Measurements from ENCODE around the gene STARD3. TPM values are rescaled to one million over a fixed set of nuclear protein-coding genes. Genes with fewer than 3 reads are reported as not detected.
A peak's percentile ranks its signal among the peaks of the same experiment; 100 is the strongest.

STARD3 gene
- total and polyA plus RNA-seq, 2 of the 13 experiments (the other 11 are each of a cell fraction or from before 2014, with no cell fraction given): 34.6 to 100 TPM

DNA sequence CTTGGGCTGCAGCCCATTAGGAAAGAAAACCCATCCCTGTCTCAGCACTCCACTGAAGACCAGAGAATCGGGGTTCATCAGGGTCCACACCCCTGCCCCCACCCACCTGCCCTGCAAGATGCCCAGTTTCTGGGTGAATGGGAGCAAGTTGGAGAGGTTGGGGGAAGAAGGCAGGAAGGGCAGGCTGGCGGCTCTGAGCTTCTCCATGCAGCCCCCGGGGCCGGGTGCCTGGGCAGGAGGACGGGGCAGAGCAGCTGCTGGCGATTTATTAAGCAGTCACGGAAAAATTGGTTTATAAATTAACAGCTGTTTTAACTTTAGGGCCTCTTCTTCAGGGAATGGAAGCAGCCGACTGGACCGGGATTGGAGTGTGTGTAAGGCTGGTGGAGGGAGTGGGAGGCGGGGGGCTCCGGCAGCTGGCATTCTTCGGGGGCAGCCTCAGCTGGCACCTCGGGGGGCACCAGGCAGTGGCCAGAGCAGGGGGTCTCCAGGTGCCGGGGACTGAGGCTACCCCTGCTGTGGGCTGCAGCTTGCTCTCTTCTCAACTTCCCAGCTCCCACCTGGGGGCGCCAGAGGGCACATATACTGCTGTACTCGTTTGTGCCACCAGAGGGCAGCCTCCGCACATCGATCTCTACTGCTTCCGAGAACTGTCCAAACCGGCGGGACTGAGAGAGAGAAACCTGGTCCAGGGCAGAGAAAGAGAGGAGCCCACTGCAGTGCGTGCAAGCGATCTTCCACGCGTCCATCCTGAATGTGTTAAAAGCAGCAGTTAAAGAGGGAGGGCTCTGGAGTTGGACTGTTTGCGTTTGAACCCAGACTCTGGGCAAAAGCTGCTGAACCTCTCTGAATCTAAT lies 15.2 kb upstream of the STARD3 start (continued):
- no peak for TF ChIP-seq ZNF776 (CRISPR knock-in tag; IDR thresholded peaks at IDR 0.05)
- TF ChIP-seq ZNF652 (CRISPR knock-in tag; IDR thresholded peaks at IDR 0.05; ENCODE audit: borderline replicate concordance, low read depth): no peak; the same call in 1 of the 2 replicates
- TF ChIP-seq, protein P1, sequence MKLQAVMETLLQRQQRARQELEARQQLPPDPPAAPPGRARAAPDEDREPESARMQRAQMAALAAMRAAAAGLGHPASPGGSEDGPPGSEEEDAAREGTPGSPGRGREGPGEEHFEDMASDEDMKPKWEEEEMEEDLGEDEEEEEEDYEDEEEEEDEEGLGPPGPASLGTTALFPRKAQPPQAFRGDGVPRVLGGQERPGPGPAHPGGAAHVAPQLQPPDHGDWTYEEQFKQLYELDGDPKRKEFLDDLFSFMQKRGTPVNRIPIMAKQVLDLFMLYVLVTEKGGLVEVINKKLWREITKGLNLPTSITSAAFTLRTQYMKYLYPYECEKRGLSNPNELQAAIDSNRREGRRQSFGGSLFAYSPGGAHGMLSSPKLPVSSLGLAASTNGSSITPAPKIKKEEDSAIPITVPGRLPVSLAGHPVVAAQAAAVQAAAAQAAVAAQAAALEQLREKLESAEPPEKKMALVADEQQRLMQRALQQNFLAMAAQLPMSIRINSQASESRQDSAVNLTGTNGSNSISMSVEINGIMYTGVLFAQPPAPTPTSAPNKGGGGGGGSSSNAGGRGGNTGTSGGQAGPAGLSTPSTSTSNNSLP (IDR thresholded peaks at IDR 0.05; ENCODE audit: low read depth, low read length): peak; percentile 67
- no peak for TF ChIP-seq ELF4 (CRISPR knock-in tag; IDR thresholded peaks at IDR 0.05; ENCODE audit: borderline replicate concordance)
- no peak for TF ChIP-seq KLF9 (CRISPR knock-in tag; IDR thresholded peaks at IDR 0.05; ENCODE audit: low read depth)
- no peak; the same call in 1 of the 2 replicates for TF ChIP-seq ZNF788 (CRISPR knock-in tag; IDR thresholded peaks at IDR 0.05; ENCODE audit: borderline replicate concordance)
- no peak for TF ChIP-seq MEF2D (CRISPR knock-in tag; IDR thresholded peaks at IDR 0.05)
- TF ChIP-seq ZNF883 (CRISPR knock-in tag; IDR thresholded peaks at IDR 0.05; ENCODE audit: not compliant biosample characterization): no peak
- TF ChIP-seq ZNF850 (CRISPR knock-in tag; conservative IDR thresholded peaks at IDR 0.05): 0 out of 2 replicates have a peak, but pooled peaks have one; percentile 48
- TF ChIP-seq IKZF1 (IDR thresholded peaks at IDR 0.05): no peak
- TF ChIP-seq ZNF546 (CRISPR knock-in tag; conservative IDR thresholded peaks at IDR 0.05): 0 out of 2 replicates have a peak, but pooled peaks have one; percentile 38
- TF ChIP-seq, protein P2, sequence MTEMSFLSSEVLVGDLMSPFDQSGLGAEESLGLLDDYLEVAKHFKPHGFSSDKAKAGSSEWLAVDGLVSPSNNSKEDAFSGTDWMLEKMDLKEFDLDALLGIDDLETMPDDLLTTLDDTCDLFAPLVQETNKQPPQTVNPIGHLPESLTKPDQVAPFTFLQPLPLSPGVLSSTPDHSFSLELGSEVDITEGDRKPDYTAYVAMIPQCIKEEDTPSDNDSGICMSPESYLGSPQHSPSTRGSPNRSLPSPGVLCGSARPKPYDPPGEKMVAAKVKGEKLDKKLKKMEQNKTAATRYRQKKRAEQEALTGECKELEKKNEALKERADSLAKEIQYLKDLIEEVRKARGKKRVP (CRISPR knock-in tag; IDR thresholded peaks at IDR 0.05): no peak
- TF ChIP-seq ZNF749 (CRISPR knock-in tag; IDR thresholded peaks at IDR 0.05; ENCODE audit: borderline replicate concordance): no peak
- no peak for TF ChIP-seq MAFK (conservative IDR thresholded peaks at IDR 0.05 in 1 of 2, IDR thresholded peaks at IDR 0.05 in 1 of 2; ENCODE audit: low read length in 2 of 2)
- TF ChIP-seq, protein P3, sequence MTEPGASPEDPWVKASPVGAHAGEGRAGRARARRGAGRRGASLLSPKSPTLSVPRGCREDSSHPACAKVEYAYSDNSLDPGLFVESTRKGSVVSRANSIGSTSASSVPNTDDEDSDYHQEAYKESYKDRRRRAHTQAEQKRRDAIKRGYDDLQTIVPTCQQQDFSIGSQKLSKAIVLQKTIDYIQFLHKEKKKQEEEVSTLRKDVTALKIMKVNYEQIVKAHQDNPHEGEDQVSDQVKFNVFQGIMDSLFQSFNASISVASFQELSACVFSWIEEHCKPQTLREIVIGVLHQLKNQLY (CRISPR knock-in tag; IDR thresholded peaks at IDR 0.05): 0 out of 2 replicates have a peak, but pooled peaks have one; percentile 33
- no peak for TF ChIP-seq ZNF44 (CRISPR knock-in tag; IDR thresholded peaks at IDR 0.05)
- TF ChIP-seq ZNF12 (CRISPR knock-in tag; IDR thresholded peaks at IDR 0.05): peak; percentile 48; the same call in 1 of the 2 replicates
- TF ChIP-seq, protein P4, sequence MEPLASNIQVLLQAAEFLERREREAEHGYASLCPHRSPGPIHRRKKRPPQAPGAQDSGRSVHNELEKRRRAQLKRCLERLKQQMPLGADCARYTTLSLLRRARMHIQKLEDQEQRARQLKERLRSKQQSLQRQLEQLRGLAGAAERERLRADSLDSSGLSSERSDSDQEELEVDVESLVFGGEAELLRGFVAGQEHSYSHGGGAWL (CRISPR knock-in tag; IDR thresholded peaks at IDR 0.05): peak; percentile 39; the same call in 1 of the 2 replicates
- TF ChIP-seq SRSF1 (optimal IDR thresholded peaks at IDR 0.05; ENCODE audit: low read depth, low read length): no peak
- TF ChIP-seq, protein P5, sequence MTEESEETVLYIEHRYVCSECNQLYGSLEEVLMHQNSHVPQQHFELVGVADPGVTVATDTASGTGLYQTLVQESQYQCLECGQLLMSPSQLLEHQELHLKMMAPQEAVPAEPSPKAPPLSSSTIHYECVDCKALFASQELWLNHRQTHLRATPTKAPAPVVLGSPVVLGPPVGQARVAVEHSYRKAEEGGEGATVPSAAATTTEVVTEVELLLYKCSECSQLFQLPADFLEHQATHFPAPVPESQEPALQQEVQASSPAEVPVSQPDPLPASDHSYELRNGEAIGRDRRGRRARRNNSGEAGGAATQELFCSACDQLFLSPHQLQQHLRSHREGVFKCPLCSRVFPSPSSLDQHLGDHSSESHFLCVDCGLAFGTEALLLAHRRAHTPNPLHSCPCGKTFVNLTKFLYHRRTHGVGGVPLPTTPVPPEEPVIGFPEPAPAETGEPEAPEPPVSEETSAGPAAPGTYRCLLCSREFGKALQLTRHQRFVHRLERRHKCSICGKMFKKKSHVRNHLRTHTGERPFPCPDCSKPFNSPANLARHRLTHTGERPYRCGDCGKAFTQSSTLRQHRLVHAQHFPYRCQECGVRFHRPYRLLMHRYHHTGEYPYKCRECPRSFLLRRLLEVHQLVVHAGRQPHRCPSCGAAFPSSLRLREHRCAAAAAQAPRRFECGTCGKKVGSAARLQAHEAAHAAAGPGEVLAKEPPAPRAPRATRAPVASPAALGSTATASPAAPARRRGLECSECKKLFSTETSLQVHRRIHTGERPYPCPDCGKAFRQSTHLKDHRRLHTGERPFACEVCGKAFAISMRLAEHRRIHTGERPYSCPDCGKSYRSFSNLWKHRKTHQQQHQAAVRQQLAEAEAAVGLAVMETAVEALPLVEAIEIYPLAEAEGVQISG (CRISPR knock-in tag; IDR thresholded peaks at IDR 0.05): peak; percentile 76
- TF ChIP-seq RBFOX2 (IDR thresholded peaks at IDR 0.05; ENCODE audit: low read depth, low read length): no peak
- no peak for TF ChIP-seq ZNF510 (CRISPR knock-in tag; IDR thresholded peaks at IDR 0.05; ENCODE audit: low read depth)

All from HepG2 (cell line).